Fibroblast of lung (primary cell): Measurements from ENCODE around the gene C16orf74.

Experiments used
- EZH2 ChIP-seq: IDR thresholded peaks from 2 replicates; pipeline ENCODE4 v1.5.1; 2012; ENCODE audit warnings: low read length, control low read depth, mild to moderate bottlenecking; ENCODE audit errors: missing control alignments
- TF ChIP-seq, protein P1 (sequence below), 2 donors: IDR thresholded peaks in 1 of 2; conservative IDR thresholded peaks in 1 of 2; 1 replicate in 1 of 2; 2 replicates in 1 of 2; pipeline ENCODE4 v1.5.1; 2011 to 2012; ENCODE audit warnings: low read length in 2 of 2, control low read depth in 1 of 2, inconsistent platforms in 1 of 2, low read depth in 1 of 2, mild to moderate bottlenecking in 1 of 2

DNA sequence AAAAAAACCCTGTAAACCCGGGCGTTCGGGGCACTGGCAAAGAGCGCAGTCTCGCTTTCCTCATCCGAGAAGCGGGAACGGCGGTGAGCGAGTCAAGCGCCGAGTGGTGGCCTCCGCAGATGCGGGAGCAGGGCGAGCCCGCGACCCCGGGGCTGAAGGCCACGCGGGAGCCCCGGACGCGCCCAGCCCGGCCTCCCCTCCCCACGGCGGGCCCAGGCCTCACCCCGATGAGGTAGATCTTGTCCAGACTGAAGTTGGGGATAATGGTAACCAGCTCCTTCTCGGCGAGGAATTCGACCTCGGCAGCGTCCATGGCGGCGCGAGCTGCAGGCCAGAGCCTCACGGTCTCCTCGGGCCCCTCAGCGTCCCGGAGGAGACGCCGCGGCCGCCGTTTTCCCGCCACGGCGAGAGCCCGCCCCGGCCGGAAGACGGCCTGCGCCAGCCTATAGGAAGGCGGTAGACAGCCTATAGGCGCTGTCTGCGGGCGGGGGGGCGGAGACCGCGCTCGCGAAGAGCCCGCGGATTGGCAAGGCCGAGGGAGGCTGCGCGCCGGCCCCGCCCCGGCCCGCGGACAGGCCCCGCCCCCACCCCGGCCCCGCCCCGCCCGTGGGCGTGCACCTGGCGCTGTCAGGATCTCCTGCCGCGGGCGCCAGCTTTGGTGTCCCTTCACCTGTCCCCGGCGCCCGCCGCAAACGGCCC, 62.2 kb downstream of the C16orf74 start, which contains the start of gene GINS2:
- TF ChIP-seq, protein P1, sequence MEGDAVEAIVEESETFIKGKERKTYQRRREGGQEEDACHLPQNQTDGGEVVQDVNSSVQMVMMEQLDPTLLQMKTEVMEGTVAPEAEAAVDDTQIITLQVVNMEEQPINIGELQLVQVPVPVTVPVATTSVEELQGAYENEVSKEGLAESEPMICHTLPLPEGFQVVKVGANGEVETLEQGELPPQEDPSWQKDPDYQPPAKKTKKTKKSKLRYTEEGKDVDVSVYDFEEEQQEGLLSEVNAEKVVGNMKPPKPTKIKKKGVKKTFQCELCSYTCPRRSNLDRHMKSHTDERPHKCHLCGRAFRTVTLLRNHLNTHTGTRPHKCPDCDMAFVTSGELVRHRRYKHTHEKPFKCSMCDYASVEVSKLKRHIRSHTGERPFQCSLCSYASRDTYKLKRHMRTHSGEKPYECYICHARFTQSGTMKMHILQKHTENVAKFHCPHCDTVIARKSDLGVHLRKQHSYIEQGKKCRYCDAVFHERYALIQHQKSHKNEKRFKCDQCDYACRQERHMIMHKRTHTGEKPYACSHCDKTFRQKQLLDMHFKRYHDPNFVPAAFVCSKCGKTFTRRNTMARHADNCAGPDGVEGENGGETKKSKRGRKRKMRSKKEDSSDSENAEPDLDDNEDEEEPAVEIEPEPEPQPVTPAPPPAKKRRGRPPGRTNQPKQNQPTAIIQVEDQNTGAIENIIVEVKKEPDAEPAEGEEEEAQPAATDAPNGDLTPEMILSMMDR (conservative IDR thresholded peaks at IDR 0.05 in 1 of 2, IDR thresholded peaks at IDR 0.05 in 1 of 2; ENCODE audit: low read depth in 1 of 2, low read length in 2 of 2) = no peak
- TF ChIP-seq EZH2 = no peak
